Type B pancreatic cell (in vitro differentiated cells): ENCODE measurements around the gene SHISA5. TPM values are rescaled to one million over a fixed set of nuclear protein-coding genes. Genes with fewer than 3 reads are reported as not detected.

ENCODE experiments used
- DNase-seq: peaks from one replicate; pipeline ENCODE4 v3.0.0; 2021; ENCODE audit warnings: mixed read lengths; ENCODE audit not compliant: unreplicated experiment; ENCODE audit errors: extremely low spot score
- H3K27ac Mint-ChIP-seq: 2 replicates; pipeline ENCODE4 v1.8.0; 2021; ENCODE audit warnings: mild to moderate bottlenecking, mixed read lengths
- H3K27me3 Mint-ChIP-seq: 2 replicates; pipeline ENCODE4 v1.8.0; 2021; ENCODE audit warnings: mixed read lengths
- H3K36me3 Mint-ChIP-seq: 2 replicates; pipeline ENCODE4 v1.8.0; 2021; ENCODE audit warnings: mixed read lengths
- H3K4me1 Mint-ChIP-seq: one replicate; pipeline ENCODE4 v1.8.0; 2021; ENCODE audit warnings: mixed read lengths; ENCODE audit not compliant: unreplicated experiment
- H3K4me3 Mint-ChIP-seq: 2 replicates; pipeline ENCODE4 v1.8.0; 2021; ENCODE audit warnings: mild to moderate bottlenecking, mixed read lengths
- H3K9me3 Mint-ChIP-seq: 2 replicates; pipeline ENCODE4 v1.8.0; 2021; ENCODE audit warnings: mixed read lengths
- CTCF ChIP-seq: fragments of 200-600 bp; sonication (generic); conservative IDR thresholded peaks from 2 replicates; pipeline ENCODE4 v1.5.0; 2021; ENCODE audit warnings: antibody characterized with exemption, mild to moderate bottlenecking
- total RNA-seq: library from RNA; stranded (reverse); gene quantifications from 2 replicates; pipeline ENCODE4 v1.2.1, GENCODE V29; 2021; ENCODE audit warnings: low replicate concordance

SHISA5 gene
- total RNA-seq, 1 donor from 2014 or later, result 162 TPM

GRCh38 chr3:48422272-48422671, 81.7 kb downstream of the SHISA5 start:
- TF ChIP-seq CTCF, result no peak
- H3K27me3 Mint-ChIP-seq, result no peaks in the 10 kb centered on the region
- no peaks in the 10 kb centered on the region for H3K9me3 Mint-ChIP-seq
- peaks cover 8% of the 10 kb centered on the region for H3K36me3 Mint-ChIP-seq
- peaks cover 23% of the 10 kb centered on the region for H3K4me1 Mint-ChIP-seq
- no peak overlapping the region for H3K4me3 Mint-ChIP-seq
- H3K27ac Mint-ChIP-seq, result no peak overlapping the region
- no peak for DNase-seq

- H3K4me1 Mint-ChIP-seq, result peaks cover 11% of the 10 kb centered on the region
- no peak for TF ChIP-seq CTCF
- peaks cover 3% of the 10 kb centered on the region for H3K36me3 Mint-ChIP-seq
- no peak overlapping the region for H3K4me3 Mint-ChIP-seq
- no peaks in the 10 kb centered on the region for H3K27me3 Mint-ChIP-seq
- peak overlapping the region; percentile 43 for H3K27ac Mint-ChIP-seq
- no peaks in the 10 kb centered on the region for H3K9me3 Mint-ChIP-seq
- DNase-seq, result no peak
Observed at GRCh38 chr3:48420561-48420960, 83.4 kb downstream of the SHISA5 start.

GRCh38 chr3:48419597-48419996, 84.4 kb downstream of the SHISA5 start:
- H3K27me3 Mint-ChIP-seq, result no peaks in the 10 kb centered on the region
- no peak for TF ChIP-seq CTCF
- H3K36me3 Mint-ChIP-seq, result peaks cover 3% of the 10 kb centered on the region
- H3K4me1 Mint-ChIP-seq, result peaks cover 4% of the 10 kb centered on the region
- no peak overlapping the region for H3K4me3 Mint-ChIP-seq
- H3K27ac Mint-ChIP-seq, result no peak overlapping the region
- DNase-seq, result no peak
- no peaks in the 10 kb centered on the region for H3K9me3 Mint-ChIP-seq

DNA sequence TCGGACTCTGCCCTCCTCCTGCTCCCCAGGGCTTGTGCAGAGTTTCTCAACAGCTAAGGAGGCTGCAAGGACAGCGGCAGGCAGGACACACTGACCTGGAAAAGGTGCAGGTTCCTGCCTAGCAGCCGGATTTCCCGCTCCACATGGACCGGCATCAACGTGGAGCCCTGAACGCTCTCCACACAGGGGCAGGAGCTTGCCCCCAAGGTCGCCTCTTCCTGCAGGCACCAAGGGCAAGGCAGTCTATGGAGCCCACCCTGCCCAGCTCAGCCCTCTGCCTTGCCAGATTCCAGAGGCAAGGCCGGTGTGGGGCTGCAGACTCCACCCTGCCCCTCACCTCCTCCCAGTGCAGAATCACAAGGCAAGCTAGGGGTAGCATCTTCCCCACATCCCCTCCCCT, 84.8 kb downstream of the SHISA5 start:
- H3K27me3 Mint-ChIP-seq, result no peaks in the 10 kb centered on the region
- peaks cover 3% of the 10 kb centered on the region for H3K36me3 Mint-ChIP-seq
- H3K4me3 Mint-ChIP-seq, result no peak overlapping the region

DNA sequence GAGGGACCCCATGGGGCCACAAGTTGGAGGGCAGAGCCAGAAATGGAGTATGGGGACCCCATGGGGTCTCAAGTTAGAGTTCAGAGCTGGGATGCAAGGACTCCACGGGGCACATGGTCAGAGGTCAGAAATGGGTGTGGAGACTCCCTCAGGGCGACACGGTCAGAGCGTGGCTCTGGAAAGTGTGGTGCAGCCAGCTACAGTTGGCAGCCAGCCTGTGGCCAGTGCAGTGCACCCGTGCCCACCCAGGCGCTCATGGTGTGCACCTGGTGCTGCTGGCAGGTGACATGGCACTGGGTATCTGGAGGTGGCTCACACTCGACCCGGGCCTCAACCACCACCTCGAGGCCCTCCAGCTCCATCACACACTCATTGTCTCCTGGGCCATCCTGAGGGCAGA, 85.3 kb downstream of the SHISA5 start:
- no peak overlapping the region for H3K27ac Mint-ChIP-seq

More for the DNA sequence above, 84.8 kb downstream of the SHISA5 start:
- DNase-seq, result no peak
- TF ChIP-seq CTCF, result no peak
- H3K9me3 Mint-ChIP-seq, result no peaks in the 10 kb centered on the region
- no peak overlapping the region for H3K27ac Mint-ChIP-seq
- H3K4me1 Mint-ChIP-seq, result peaks cover 4% of the 10 kb centered on the region

More for the DNA sequence above, 85.3 kb downstream of the SHISA5 start:
- Mint-ChIP-seq H3K9me3 (no peaks in the 10 kb centered on the region), H3K4me1 (peaks cover 4% of the 10 kb centered on the region), H3K4me3 (no peak overlapping the region), H3K27me3 (no peaks in the 10 kb centered on the region), H3K36me3 (peaks cover 3% of the 10 kb centered on the region)
- no peak for DNase-seq
- TF ChIP-seq CTCF, result no peak
